Measurements from ENCODE around the gene MYO1E.

Gene MYO1E

GRCh38 chr15:59230531-59231055, 142.1 kb downstream of the MYO1E start:
- Histone ChIP-seq H3K36me3 (peaks cover 0 to 28% (median 14%) of the 10 kb centered on the region in 3 donors), H3K27me3 (no peaks in the 10 kb centered on the region), H3K4me3 (no peak overlapping the region), H3K27ac (peak overlapping the region; percentile 54 to 64), H3K9me3 (no peaks in the 10 kb centered on the region), H3K4me1 (peaks cover 0 to 35% (median 13%) of the 10 kb centered on the region in 4 donors)
- TF ChIP-seq CTCF (IDR thresholded peaks at IDR 0.05) = no peak
- intact Hi-C loops (cut with DNase I; ENCODE audit: low total_unique reads) = no loop called here
- no peak for DNase-seq

GRCh38 chr15:59229453-59229852, 143.2 kb downstream of the MYO1E start:
- no peak for TF ChIP-seq CTCF (IDR thresholded peaks at IDR 0.05)
- peaks cover 0 to 42% (median 16%) of the 10 kb centered on the region in 4 donors for H3K4me1 ChIP-seq
- peaks cover 6 to 31% (median 21%) of the 10 kb centered on the region in 3 donors for H3K36me3 ChIP-seq
- no peak overlapping the region for H3K4me3 ChIP-seq
- H3K27ac ChIP-seq = no peak overlapping the region
- H3K9me3 ChIP-seq = no peaks in the 10 kb centered on the region
- no peaks in the 10 kb centered on the region for H3K27me3 ChIP-seq
- intact Hi-C loops (cut with DNase I; ENCODE audit: low total_unique reads) = no loop called here
- no peak for DNase-seq

GRCh38 chr15:59229015-59229414, 143.7 kb downstream of the MYO1E start:
- DNase-seq = no peak
- Histone ChIP-seq H3K27me3 (no peaks in the 10 kb centered on the region), H3K4me3 (no peak overlapping the region), H3K4me1 (peaks cover 0 to 47% (median 18%) of the 10 kb centered on the region in 4 donors), H3K9me3 (no peaks in the 10 kb centered on the region), H3K36me3 (peaks cover 11 to 36% (median 25%) of the 10 kb centered on the region in 3 donors), H3K27ac (no peak overlapping the region)
- intact Hi-C loops (cut with DNase I; ENCODE audit: low total_unique reads) = no loop called here
- no peak for TF ChIP-seq CTCF (IDR thresholded peaks at IDR 0.05)

GRCh38 chr15:59227021-59227420, 145.7 kb downstream of the MYO1E start:
- no peak for DNase-seq
- intact Hi-C loops (cut with DNase I; ENCODE audit: low total_unique reads) = no loop called here
- Histone ChIP-seq H3K4me3 (no peak overlapping the region), H3K36me3 (peaks cover 18 to 49% (median 32%) of the 10 kb centered on the region in 3 donors), H3K27me3 (no peaks in the 10 kb centered on the region), H3K27ac (no peak overlapping the region), H3K9me3 (no peaks in the 10 kb centered on the region), H3K4me1 (peaks cover 0 to 53% (median 28%) of the 10 kb centered on the region in 4 donors)
- no peak for TF ChIP-seq CTCF (IDR thresholded peaks at IDR 0.05)

- H3K4me1 ChIP-seq = peaks cover 0 to 46% (median 30%) of the 10 kb centered on the region in 4 donors
- peaks cover 18 to 55% (median 43%) of the 10 kb centered on the region in 3 donors for H3K36me3 ChIP-seq
- intact Hi-C loops (cut with DNase I; ENCODE audit: low total_unique reads) = no loop called here
- TF ChIP-seq CTCF (IDR thresholded peaks at IDR 0.05) = no peak
- no peak overlapping the region for H3K4me3 ChIP-seq
- no peaks in the 10 kb centered on the region for H3K27me3 ChIP-seq
- no peaks in the 10 kb centered on the region for H3K9me3 ChIP-seq
- H3K27ac ChIP-seq = peak overlapping the region; percentile 46 to 56
- no peak for DNase-seq
Measured at GRCh38 chr15:59224474-59224873, 148.2 kb downstream of the MYO1E start.
